Central memory CD4-positive, alpha-beta T cell (primary cell): ENCODE measurements around the gene SFXN1.

Source experiments
- DNase-seq: peaks from one replicate; pipeline ENCODE4 v3.0.0; 2022

SFXN1 gene

DNA sequence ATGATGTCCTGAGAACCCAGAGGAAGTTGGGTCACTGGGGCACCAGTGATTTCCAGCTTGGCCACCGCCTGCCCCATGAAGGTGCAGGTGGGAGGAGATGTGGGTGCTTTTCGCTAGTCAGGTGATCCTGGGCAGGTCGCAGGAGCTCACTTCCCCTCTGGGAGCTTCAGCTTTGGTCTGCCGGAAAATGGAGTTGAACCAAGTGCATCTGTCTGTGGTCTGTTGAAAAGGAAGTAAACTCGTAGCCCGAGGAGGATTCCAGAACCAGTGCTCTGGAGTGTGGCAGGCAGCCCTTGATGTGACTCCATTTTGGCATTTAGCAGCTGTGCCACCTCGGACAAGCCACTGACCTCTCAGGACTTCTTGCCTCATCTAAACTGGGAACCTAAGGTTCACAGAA lies 97.7 kb downstream of the SFXN1 start:
- no peak for DNase-seq

- no peak for DNase-seq
These were observed 98.2 kb downstream of the SFXN1 start for GRCh38 chr5:175576591-175576990.
